CD4-positive, alpha-beta T cell treated with Interferon alpha-2 for 1 hour (primary cell): ENCODE data around the gene UBE2E1.
"Not testable (repeated sequence)": the region's sequence is repeated elsewhere in the genome, so short reads cannot be mapped to it uniquely, and the experiment has no call there.

Experiments used
- DNase-seq, 2 donors: peaks; one replicate each; pipeline ENCODE4 v3.0.0-alpha.2; 2020 to 2022

UBE2E1 gene

GRCh38 chr3:23884481-23884880 is 78.7 kb downstream of the UBE2E1 start:
- no peak for DNase-seq

- DNase-seq: no peak
Observed at GRCh38 chr3:23885210-23885609, 79.5 kb downstream of the UBE2E1 start.

- no peak for DNase-seq
Observed at GRCh38 chr3:23886311-23886710, 80.6 kb downstream of the UBE2E1 start.

- DNase-seq: peak in 1 of 2 donors; percentile 54
Observed at GRCh38 chr3:23888617-23889228, 83.0 kb downstream of the UBE2E1 start.

- DNase-seq: no peak
Observed at GRCh38 chr3:23889386-23889785, 83.6 kb downstream of the UBE2E1 start.

- no peak for DNase-seq
Observed at GRCh38 chr3:23889950-23890349, 84.2 kb downstream of the UBE2E1 start.

GRCh38 chr3:23894254-23895061 is 88.7 kb downstream of the UBE2E1 start:
- DNase-seq: no peak

- DNase-seq: no peak
Observed at GRCh38 chr3:23895181-23895580, 89.4 kb downstream of the UBE2E1 start.

- DNase-seq: no peak
Observed at GRCh38 chr3:23900744-23901143, 95.0 kb downstream of the UBE2E1 start.

- DNase-seq: no peak
Observed at GRCh38 chr3:23904545-23904944, 98.8 kb downstream of the UBE2E1 start.

- DNase-seq: no peak
Observed at GRCh38 chr3:23909341-23909740, 103.6 kb downstream of the UBE2E1 start.

GRCh38 chr3:23911397-23911796 is 105.6 kb downstream of the UBE2E1 start:
- no peak for DNase-seq

- not testable (repeated sequence) for DNase-seq
Observed at GRCh38 chr3:23912335-23912734, 106.6 kb downstream of the UBE2E1 start.

- DNase-seq: no peak
Observed at GRCh38 chr3:23913182-23913581, 107.4 kb downstream of the UBE2E1 start.

- DNase-seq: no peak
Observed at GRCh38 chr3:23913873-23914743, 108.4 kb downstream of the UBE2E1 start.

GRCh38 chr3:23915537-23916108 is 109.9 kb downstream of the UBE2E1 start:
- no peak for DNase-seq

GRCh38 chr3:23916152-23916885 is 110.6 kb downstream of the UBE2E1 start:
- DNase-seq: no peak

GRCh38 chr3:23916886-23917678 is 111.3 kb downstream of the UBE2E1 start, which contains the start of the genes NKIRAS1 and RPL15:
NKIRAS1 (minus strand) TSS chr3:23916990; CDS start chr3:23910904, 6,086 bp downstream.
RPL15 (plus strand) TSS chr3:23917132; CDS start chr3:23917860, 728 bp downstream.
- peak; percentile 97 to 98 for DNase-seq

- not testable (repeated sequence) for DNase-seq
Observed at GRCh38 chr3:23917679-23918303, 112.0 kb downstream of the UBE2E1 start.

- DNase-seq: not testable (repeated sequence)
Observed at GRCh38 chr3:23918331-23918730, 112.6 kb downstream of the UBE2E1 start.

- DNase-seq: no peak
Observed at GRCh38 chr3:23919628-23920027, 113.9 kb downstream of the UBE2E1 start.
